ENCODE data around the gene VSX1.
A peak's percentile ranks its signal among the peaks of the same experiment; 100 is the strongest.

The VSX1 gene

DNA sequence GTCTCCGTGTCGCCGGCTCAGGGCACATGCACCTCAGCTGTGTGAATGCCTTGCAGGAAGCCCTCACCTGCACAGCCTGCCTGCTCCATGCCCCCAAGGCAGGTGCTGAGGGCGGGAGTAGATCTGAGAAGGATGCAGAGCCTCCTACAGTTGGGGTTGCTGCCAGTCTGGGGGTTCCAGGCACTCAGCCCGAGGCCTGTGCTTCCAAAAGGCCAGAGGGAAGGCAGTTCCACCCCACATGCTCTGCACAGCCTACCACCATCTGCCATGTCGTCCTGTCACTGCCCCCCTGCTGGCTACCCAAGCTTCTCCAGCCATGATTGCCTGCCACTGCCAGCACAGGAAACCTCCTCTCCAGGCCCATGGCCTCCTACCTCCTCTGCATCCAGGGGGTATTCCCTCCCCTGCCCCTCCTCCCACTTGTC, 43.3 kb downstream of the VSX1 start:
- no peak for DNase-seq

- no peak for DNase-seq
These were observed 43.9 kb downstream of the VSX1 start for GRCh38 chr20:25038103-25038410.

DNA sequence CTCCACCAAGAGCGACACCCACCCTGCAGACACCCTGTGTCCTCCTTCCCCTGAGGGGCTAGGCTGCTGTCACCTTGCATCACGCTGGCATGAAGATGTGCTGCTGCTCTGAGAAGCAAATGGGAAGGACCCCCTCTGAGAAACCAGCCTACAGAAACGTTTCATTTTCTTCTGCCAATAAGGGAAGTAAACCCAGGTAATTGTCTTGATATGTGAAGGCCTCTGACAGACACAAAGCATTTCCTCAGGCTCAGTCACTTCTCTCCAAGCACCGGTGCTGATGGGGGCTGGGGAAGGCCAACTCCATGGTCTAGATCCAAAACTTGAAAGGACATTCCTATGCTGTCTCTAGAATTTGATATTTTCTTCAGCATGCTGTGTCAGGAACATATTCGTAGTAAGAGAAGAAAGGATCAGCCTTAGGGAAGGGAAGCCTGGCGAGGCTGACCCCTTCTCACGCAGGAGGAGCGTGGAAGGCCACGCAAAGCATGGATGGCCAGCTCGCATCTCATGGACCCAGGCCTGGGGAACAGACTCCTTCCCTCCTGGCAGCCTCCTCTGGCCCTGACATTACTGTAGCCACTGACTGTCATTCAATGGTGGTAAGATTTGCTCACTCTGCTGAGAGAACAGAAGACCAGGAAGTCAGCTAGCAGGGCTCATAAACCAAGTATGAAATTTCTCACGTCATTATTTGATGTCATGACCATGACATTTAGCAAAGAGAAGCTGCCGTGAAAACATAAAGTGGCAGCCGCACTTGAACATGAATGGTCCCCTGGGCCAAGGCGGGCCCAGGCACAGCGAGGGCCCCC, 44.4 kb downstream of the VSX1 start:
- peak in 2 of 3 experiments; percentile 8 to 65 for DNase-seq

GRCh38 chr20:25036331-25036936, 45.5 kb downstream of the VSX1 start:
- DNase-seq = no peak

GRCh38 chr20:25035921-25036320, 46.0 kb downstream of the VSX1 start:
- no peak for DNase-seq

DNA sequence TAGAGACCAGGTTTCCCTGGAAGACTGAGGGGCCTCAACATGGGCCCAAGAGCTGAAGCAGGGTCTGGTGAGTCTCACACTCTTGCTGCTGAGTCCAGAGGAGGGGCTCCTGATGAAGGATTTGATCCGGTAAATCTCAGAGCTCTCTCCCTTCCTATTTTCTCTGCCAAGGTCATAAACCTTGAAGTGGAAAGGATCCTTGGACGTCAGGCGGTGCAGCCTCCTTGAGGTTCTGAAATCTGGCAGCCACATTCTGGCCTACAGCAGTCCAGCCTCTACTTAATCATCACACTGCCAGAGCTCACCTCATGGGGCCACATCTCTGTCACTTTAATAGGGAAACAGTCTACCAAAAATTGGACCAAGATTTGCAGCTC, 48.0 kb downstream of the VSX1 start:
- no peak for DNase-seq

DNA sequence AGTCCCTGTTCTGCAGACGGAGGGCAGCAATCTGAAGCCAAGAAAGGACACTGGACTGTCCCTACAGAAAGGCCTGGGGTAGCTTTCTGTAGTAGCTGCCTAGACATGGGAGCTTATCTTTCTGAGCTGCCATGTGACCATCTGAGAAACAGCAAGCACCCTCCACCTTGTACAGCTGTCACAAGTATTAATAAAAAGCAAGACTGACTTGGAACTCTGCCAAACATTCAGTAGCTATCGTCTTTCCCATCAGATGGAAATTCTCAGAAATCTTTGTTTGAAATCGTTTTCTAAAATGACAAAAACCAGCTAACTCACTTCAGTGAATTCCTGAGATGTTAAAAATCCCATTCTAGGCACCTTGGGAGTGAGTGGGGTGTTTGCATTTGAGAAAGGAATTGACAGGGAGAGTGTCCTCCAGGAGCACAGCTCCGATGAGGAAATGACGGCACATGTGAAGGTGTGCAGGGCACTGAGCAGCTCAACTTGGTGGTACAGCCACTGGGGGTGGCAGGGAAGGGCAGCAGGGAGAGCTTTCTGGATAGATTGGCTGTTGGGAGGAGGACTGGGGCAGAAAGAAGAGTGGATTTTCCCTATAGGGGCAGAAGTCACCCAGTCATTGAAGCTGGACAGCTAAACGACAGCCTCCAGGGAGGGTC, 48.5 kb downstream of the VSX1 start:
- DNase-seq = peak in 2 of 3 experiments; percentile 28 to 32

GRCh38 chr20:25032478-25033264, 49.3 kb downstream of the VSX1 start:
- DNase-seq = no peak

GRCh38 chr20:25032065-25032477, 49.9 kb downstream of the VSX1 start:
- DNase-seq = no peak

DNA sequence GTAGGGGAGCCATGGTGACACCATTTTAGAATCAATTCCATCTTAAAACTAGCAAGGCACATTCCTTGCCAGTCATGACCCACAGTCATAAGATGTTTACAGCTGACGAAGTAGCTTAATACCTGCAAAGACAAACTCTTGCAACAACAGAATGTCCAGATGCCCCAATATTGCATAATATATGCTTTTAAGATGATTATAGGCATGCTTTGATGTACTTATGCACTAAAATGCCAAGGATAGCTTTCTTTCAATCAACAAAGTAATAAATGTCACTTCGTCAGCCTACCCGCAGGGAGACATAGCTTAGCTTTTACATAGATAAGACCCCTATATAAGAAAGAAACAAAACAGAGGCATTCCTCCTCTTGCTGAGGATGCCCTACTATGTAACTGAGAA, 50.7 kb downstream of the VSX1 start:
- no peak for DNase-seq

- DNase-seq = no peak
These were observed 51.2 kb downstream of the VSX1 start for GRCh38 chr20:25030649-25031207.

DNA sequence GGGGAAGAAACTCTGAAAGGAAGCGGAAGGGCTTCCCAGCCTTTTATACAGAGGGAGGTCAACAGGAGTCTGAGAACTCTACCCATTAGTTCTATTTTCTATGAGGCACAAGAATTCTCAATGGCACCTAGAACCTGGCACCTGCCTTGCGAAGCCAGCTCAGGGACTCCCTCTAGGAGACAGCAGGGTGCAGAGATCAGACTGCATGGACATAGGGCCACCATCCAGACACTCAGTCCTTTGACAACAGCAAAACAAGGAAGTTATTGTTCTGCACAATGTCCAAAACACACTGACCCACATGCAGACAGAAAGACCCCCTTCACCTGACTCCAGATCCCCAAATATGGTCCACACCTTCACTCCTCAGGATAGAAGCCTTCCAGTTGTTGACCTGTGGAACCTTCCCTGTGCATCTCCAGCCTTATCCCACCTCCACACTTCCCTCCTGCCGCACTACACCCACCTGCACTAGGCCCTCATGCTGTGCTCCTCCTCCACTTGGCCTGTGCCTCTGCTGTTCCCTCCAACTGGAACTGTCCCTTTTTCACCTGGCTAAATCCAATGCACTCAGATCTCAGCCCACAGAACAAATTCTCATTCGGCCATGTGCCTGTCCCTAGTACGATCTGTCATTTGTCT, 51.8 kb downstream of the VSX1 start:
- DNase-seq = no peak

DNA sequence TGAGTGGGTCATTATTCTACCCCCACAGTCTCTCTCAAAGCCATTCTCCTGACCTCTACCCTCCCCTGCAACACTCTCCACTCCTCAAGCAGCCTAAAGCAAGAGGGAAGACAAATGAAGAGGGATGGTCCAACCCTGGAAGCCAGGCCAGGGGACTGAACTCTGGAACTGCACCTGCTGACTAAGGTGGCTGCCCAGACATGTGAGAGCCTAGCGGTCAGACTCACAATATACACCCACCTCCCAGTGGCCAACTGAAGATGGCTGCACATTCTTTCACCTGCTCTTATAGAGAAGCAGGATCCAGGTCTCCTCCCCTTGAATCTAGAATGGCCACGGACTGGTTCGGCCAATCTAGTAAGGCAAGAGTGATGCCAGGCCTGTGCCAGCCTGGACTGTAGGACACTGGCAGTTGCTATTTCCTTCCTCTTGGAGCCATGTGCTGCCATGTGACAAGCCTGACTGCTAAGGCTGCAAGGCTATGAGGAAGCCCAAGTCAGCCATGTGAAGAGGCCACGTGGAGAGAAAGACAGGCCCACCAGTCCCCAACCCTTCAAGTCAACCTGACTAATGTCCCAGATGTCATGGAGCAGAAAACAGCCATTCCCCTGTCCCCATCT, 55.8 kb downstream of the VSX1 start:
- DNase-seq = no peak
